ENCODE results near the gene ABAT. TPM values are rescaled to one million over a fixed set of nuclear protein-coding genes. Genes with fewer than 3 reads are reported as not detected.
"Not testable (repeated sequence)": the region's sequence is repeated elsewhere in the genome, so short reads cannot be mapped to it uniquely, and the experiment has no call there.

ABAT gene
- total RNA-seq, 3 donors from 2014 or later, result 12.1 to 25.5 (median 16.5) TPM

GRCh38 chr16:8785408-8785807, 111.0 kb downstream of the ABAT start:
- intact Hi-C loops (cut with DNase I, micrococcal nuclease), result loop anchor here in 1 of 2 donors (10.0 kb wide), 1 partner anchor 111 kb away; the partner anchor contains the start of gene ABAT
- Histone ChIP-seq H3K4me1 (ENCODE audit: low read depth) (peaks cover 12% of the 10 kb centered on the region), H3K36me3 (ENCODE audit: low read depth) (no peaks in the 10 kb centered on the region), H3K4me3 (no peak overlapping the region), H3K9me3 (no peaks in the 10 kb centered on the region)
- ATAC-seq (no peak), DNase-seq (no peak)
- TF ChIP-seq, protein P1, sequence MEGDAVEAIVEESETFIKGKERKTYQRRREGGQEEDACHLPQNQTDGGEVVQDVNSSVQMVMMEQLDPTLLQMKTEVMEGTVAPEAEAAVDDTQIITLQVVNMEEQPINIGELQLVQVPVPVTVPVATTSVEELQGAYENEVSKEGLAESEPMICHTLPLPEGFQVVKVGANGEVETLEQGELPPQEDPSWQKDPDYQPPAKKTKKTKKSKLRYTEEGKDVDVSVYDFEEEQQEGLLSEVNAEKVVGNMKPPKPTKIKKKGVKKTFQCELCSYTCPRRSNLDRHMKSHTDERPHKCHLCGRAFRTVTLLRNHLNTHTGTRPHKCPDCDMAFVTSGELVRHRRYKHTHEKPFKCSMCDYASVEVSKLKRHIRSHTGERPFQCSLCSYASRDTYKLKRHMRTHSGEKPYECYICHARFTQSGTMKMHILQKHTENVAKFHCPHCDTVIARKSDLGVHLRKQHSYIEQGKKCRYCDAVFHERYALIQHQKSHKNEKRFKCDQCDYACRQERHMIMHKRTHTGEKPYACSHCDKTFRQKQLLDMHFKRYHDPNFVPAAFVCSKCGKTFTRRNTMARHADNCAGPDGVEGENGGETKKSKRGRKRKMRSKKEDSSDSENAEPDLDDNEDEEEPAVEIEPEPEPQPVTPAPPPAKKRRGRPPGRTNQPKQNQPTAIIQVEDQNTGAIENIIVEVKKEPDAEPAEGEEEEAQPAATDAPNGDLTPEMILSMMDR (IDR thresholded peaks at IDR 0.05), result no peak

GRCh38 chr16:8786316-8786715, 111.9 kb downstream of the ABAT start:
- ATAC-seq; H3K36me3 ChIP-seq (ENCODE audit: low read depth); H3K4me3 ChIP-seq; H3K9me3 ChIP-seq; DNase-seq: not testable (repeated sequence)
- peaks cover 12% of the 10 kb centered on the region for H3K4me1 ChIP-seq (ENCODE audit: low read depth)
- intact Hi-C loops (cut with DNase I, micrococcal nuclease), result loop anchor here in 1 of 2 donors (10.0 kb wide), 1 partner anchor 112 kb away; the partner anchor contains the start of gene ABAT

GRCh38 chr16:8788578-8789172, 114.3 kb downstream of the ABAT start:
- intact Hi-C loops (cut with DNase I, micrococcal nuclease), result loop anchor here in 1 of 2 donors (10.0 kb wide), 1 partner anchor 114 kb away; the partner anchor contains the start of gene ABAT
- ATAC-seq, result peak; percentile 94
- peak in 1 of 3 donors; percentile 89 for DNase-seq
- Histone ChIP-seq H3K4me1 (ENCODE audit: low read depth) (peaks cover 12% of the 10 kb centered on the region), H3K4me3 (no peak overlapping the region), H3K36me3 (ENCODE audit: low read depth) (no peaks in the 10 kb centered on the region), H3K9me3 (no peaks in the 10 kb centered on the region)
- TF ChIP-seq, protein P1 (IDR thresholded peaks at IDR 0.05), result no peak

- intact Hi-C loops (cut with DNase I, micrococcal nuclease), result no loop called here
- TF ChIP-seq, protein P1 (IDR thresholded peaks at IDR 0.05), result no peak
These were observed 120.7 kb downstream of the ABAT start for GRCh38 chr16:8795091-8795490.

DNA sequence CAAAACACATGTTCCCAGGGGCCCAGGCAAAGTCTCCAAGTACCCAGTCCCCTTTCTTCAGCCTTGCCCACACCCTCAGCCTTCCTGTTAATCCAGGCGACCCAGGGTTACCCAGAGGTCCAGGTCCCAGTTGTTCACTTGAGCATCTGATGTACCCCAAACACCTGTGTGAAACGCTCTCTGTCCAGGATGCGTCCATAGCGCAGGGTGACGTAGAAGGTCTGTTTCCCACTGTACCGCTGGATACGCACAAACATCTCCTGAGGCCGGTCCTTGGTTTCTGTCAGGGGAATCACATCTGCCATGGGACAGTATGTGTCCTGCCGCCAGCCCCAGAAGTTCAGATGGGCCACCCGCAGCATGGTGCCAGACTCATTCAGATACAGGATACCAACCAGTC, 121.4 kb downstream of the ABAT start:
- DNase-seq (no peak), ATAC-seq (no peak)
- Histone ChIP-seq H3K9me3 (no peaks in the 10 kb centered on the region), H3K4me3 (no peak overlapping the region), H3K36me3 (ENCODE audit: low read depth) (no peaks in the 10 kb centered on the region), H3K4me1 (ENCODE audit: low read depth) (peaks cover 27% of the 10 kb centered on the region)
- TF ChIP-seq, protein P1 (IDR thresholded peaks at IDR 0.05), result no peak
- intact Hi-C loops (cut with DNase I, micrococcal nuclease), result no loop called here

More at GRCh38 chr16:8795091-8795490, 120.7 kb downstream of the ABAT start:
- ATAC-seq (no peak), DNase-seq (no peak)
- no peaks in the 10 kb centered on the region for H3K9me3 ChIP-seq
- peaks cover 23% of the 10 kb centered on the region for H3K4me1 ChIP-seq (ENCODE audit: low read depth)
- no peak overlapping the region for H3K4me3 ChIP-seq
- H3K36me3 ChIP-seq (ENCODE audit: low read depth), result no peaks in the 10 kb centered on the region

- TF ChIP-seq, protein P1 (IDR thresholded peaks at IDR 0.05), result no peak
- H3K4me3 ChIP-seq, result peak overlapping the region; percentile 74
- H3K4me1 ChIP-seq (ENCODE audit: low read depth), result peaks cover 33% of the 10 kb centered on the region
- H3K36me3 ChIP-seq (ENCODE audit: low read depth), result no peaks in the 10 kb centered on the region
- no peak for ATAC-seq
- H3K9me3 ChIP-seq, result no peaks in the 10 kb centered on the region
- intact Hi-C loops (cut with DNase I, micrococcal nuclease), result no loop called here
- DNase-seq, result no peak
These were observed 122.3 kb downstream of the ABAT start for GRCh38 chr16:8796469-8797363.
